WERI-Rb-1 (cell line): ENCODE data around the gene DDC.

Experiments
- DNase-seq: peaks from one replicate; pipeline ENCODE4 v3.0.0-alpha.2; 2020
- H3K27ac ChIP-seq: fragments of 250-450 bp; sonication (Bioruptor Pico); 2 replicates; pipeline ENCODE4 v1.5.1; 2020; ENCODE audit warnings: mild to moderate bottlenecking, moderate library complexity
- H3K27me3 ChIP-seq: fragments of 250-450 bp; sonication (Bioruptor Pico); 2 replicates; pipeline ENCODE4 v1.5.1; 2021; ENCODE audit warnings: mild to moderate bottlenecking, low read depth, moderate library complexity; ENCODE audit not compliant: insufficient read depth, severe bottlenecking
- H3K36me3 ChIP-seq: fragments of 250-450 bp; sonication (Bioruptor Pico); 2 replicates; pipeline ENCODE4 v1.5.1; 2020; ENCODE audit warnings: mild to moderate bottlenecking, moderate library complexity
- H3K4me3 ChIP-seq: 2 replicates; pipeline ENCODE4 v1.5.1; 2011; ENCODE audit warnings: low read depth, mild to moderate bottlenecking, control low read depth, low read length
- H3K9me3 ChIP-seq: fragments of 250-450 bp; sonication (Bioruptor Pico); 2 replicates; pipeline ENCODE4 v1.5.1; 2021; ENCODE audit warnings: mild to moderate bottlenecking, moderate library complexity; ENCODE audit not compliant: severe bottlenecking
- CTCF ChIP-seq: IDR thresholded peaks from 2 replicates; pipeline ENCODE4 v1.5.1; 2011; ENCODE audit warnings: low read depth, mild to moderate bottlenecking, control low read depth, inconsistent platforms, low read length

The DDC gene

GRCh38 chr7:50559881-50560280 lies 5.3 kb downstream of the DDC start:
- no peaks in the 10 kb centered on the region for H3K36me3 ChIP-seq
- no peaks in the 10 kb centered on the region for H3K9me3 ChIP-seq
- no peak overlapping the region for H3K27ac ChIP-seq
- no peak for DNase-seq
- no peak overlapping the region for H3K4me3 ChIP-seq
- H3K27me3 ChIP-seq, result no peaks in the 10 kb centered on the region
- TF ChIP-seq CTCF, result no peak

DNA sequence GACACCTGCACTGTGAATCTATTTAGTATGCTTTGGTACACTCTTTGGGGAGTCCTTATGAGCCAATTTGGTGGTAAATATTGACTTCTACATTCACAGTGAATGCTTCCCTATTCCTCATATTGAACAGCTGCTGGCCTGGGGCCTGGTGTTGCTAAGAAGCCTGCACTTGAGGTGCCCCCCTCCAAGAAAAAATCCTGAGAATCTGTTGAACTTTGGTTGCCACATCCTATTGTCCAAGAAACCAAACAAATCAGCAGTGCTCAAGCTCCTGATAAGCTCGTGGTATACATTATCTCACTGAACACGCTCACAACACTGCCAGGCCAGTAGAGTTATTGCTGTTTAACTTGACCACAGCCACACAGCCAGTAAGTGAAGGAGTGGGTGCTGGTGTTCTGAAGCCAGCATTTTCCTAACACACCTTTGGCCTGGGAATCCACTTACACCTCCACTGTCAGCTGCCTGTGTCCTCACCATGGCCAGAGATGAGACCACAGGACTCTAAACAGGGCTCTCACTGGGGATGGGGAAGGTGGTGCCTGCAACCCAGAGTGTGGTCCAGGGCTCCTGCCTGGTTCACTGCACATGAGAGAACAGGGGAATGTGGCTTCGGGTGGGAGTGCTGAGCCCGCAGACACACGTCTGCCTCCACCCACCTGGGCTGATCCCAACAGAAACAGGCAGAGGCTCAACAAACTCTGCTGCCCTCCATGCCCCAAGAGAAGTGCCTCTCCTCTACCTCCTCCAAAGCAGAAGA lies 6.7 kb downstream of the DDC start:
- H3K27me3 ChIP-seq, result no peaks in the 10 kb centered on the region
- H3K27ac ChIP-seq, result no peak overlapping the region
- no peak overlapping the region for H3K4me3 ChIP-seq
- TF ChIP-seq CTCF, result no peak
- H3K36me3 ChIP-seq, result no peaks in the 10 kb centered on the region
- DNase-seq, result no peak
- no peaks in the 10 kb centered on the region for H3K9me3 ChIP-seq

GRCh38 chr7:50557099-50557498 lies 8.1 kb downstream of the DDC start:
- DNase-seq, result no peak
- TF ChIP-seq CTCF, result no peak
- H3K4me3 ChIP-seq, result no peak overlapping the region
- H3K27ac ChIP-seq, result no peak overlapping the region
- no peaks in the 10 kb centered on the region for H3K27me3 ChIP-seq
- H3K36me3 ChIP-seq, result no peaks in the 10 kb centered on the region
- no peaks in the 10 kb centered on the region for H3K9me3 ChIP-seq

GRCh38 chr7:50556247-50556991 lies 8.8 kb downstream of the DDC start:
- no peak for DNase-seq
- Histone ChIP-seq H3K27me3 (no peaks in the 10 kb centered on the region), H3K27ac (no peak overlapping the region), H3K9me3 (no peaks in the 10 kb centered on the region), H3K4me3 (no peak overlapping the region), H3K36me3 (no peaks in the 10 kb centered on the region)
- no peak for TF ChIP-seq CTCF

DNA sequence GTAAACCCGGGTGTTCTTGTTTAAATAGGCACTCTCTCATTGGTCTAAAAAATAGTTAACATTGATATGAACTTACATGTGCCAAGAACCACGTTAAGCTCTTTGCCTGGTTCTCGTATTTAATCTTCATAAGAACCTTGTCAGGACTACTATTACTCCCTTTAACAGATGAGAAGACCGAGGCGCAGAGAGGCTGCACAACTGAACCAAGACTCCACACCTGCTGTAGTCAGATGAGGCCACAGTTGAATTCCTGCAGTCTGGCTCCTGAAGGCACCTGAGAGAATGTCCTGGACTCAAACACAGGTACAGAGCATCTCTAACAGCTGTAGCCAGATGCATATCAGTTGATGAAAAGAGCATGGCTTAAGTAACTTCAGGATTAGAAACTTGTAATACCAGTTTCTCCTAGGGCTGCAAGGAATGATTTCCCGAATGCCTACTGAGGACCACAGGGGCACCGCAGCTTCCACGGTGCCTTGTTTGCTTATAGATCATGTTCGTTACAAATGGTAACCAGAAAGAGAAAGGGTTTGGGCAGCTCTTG lies 9.5 kb downstream of the DDC start:
- no peaks in the 10 kb centered on the region for H3K9me3 ChIP-seq
- DNase-seq, result no peak
- no peak overlapping the region for H3K27ac ChIP-seq
- H3K27me3 ChIP-seq, result no peaks in the 10 kb centered on the region
- TF ChIP-seq CTCF, result no peak
- no peaks in the 10 kb centered on the region for H3K36me3 ChIP-seq
- H3K4me3 ChIP-seq, result no peak overlapping the region
